Loucy (cell line): ENCODE results near the gene MARCHF11.

Experiments used
- H2AFZ ChIP-seq: fragments of 200-600 bp; sonication (generic); 2 replicates; pipeline ENCODE4 v1.6.0; 2016; ENCODE audit warnings: antibody characterized with exemption, mild to moderate bottlenecking, low read length, moderate library complexity
- H3F3A ChIP-seq: fragments of 200-600 bp; 2 replicates; pipeline ENCODE4 v1.6.0; 2016; ENCODE audit warnings: antibody characterized with exemption, low read depth, mild to moderate bottlenecking
- H3K27me3 ChIP-seq: fragments of 200-600 bp; sonication (generic); 2 replicates; pipeline ENCODE4 v1.6.1; 2014; ENCODE audit warnings: low read length, mild to moderate bottlenecking; ENCODE audit not compliant: insufficient read depth, poor library complexity, severe bottlenecking
- H3K36me3 ChIP-seq: fragments of 200-600 bp; sonication (generic); 2 replicates; pipeline ENCODE4 v1.6.1; 2016; ENCODE audit warnings: low read length; ENCODE audit not compliant: insufficient read depth
- H3K4me1 ChIP-seq: fragments of 200-600 bp; sonication (generic); 2 replicates; pipeline ENCODE4 v1.5.1; 2014; ENCODE audit warnings: low read length, mild to moderate bottlenecking; ENCODE audit not compliant: insufficient read depth, poor library complexity, severe bottlenecking
- H3K4me2 ChIP-seq: fragments of 200-600 bp; sonication (generic); 2 replicates; pipeline ENCODE4 v1.6.0; 2014; ENCODE audit warnings: antibody characterized with exemption, low read length, low read depth, mild to moderate bottlenecking; ENCODE audit not compliant: poor library complexity, severe bottlenecking
- H3K4me3 ChIP-seq: fragments of 200-600 bp; sonication (generic); 2 replicates; pipeline ENCODE4 v1.5.1; 2014; ENCODE audit warnings: low read length, mild to moderate bottlenecking, mixed read lengths; ENCODE audit not compliant: poor library complexity, severe bottlenecking
- H3K79me2 ChIP-seq: fragments of 200-600 bp; sonication (generic); 2 replicates; pipeline ENCODE4 v1.6.1; 2014; ENCODE audit warnings: low read length; ENCODE audit not compliant: insufficient read depth
- H3K9ac ChIP-seq: fragments of 200-600 bp; sonication (generic); 2 replicates; pipeline ENCODE4 v1.6.0; 2014; ENCODE audit warnings: mild to moderate bottlenecking, low read depth, low read length, moderate library complexity; ENCODE audit not compliant: poor library complexity, severe bottlenecking
- H3K9me2 ChIP-seq: fragments of 200-600 bp; sonication (generic); replicated peaks from 2 replicates; pipeline ENCODE4 v1.6.1; 2016; ENCODE audit warnings: low read depth, low read length, mixed read lengths
- H3K9me3 ChIP-seq: fragments of 200-600 bp; sonication (generic); 2 replicates; pipeline ENCODE4 v1.6.1; 2014; ENCODE audit warnings: mild to moderate bottlenecking, antibody characterized with exemption, low read length, low read depth; ENCODE audit not compliant: insufficient read depth
- H4K20me1 ChIP-seq: fragments of 200-600 bp; sonication (generic); 2 replicates; pipeline ENCODE4 v1.6.0; 2014; ENCODE audit warnings: antibody characterized with exemption, low read length, mild to moderate bottlenecking; ENCODE audit not compliant: insufficient read depth, poor library complexity, severe bottlenecking
- EZH2phosphoT487 ChIP-seq: fragments of 200-600 bp; IDR thresholded peaks from 2 replicates; pipeline ENCODE4 v1.6.1; 2018; ENCODE audit warnings: antibody characterized with exemption, mild to moderate bottlenecking, moderate library complexity, borderline replicate concordance
- TF ChIP-seq, protein P1 (sequence below): fragments of 200-600 bp; sonication (generic); conservative IDR thresholded peaks from 2 replicates; pipeline ENCODE4 v1.5.1; 2014; ENCODE audit warnings: mild to moderate bottlenecking, antibody characterized with exemption, low read length

MARCHF11 gene

DNA sequence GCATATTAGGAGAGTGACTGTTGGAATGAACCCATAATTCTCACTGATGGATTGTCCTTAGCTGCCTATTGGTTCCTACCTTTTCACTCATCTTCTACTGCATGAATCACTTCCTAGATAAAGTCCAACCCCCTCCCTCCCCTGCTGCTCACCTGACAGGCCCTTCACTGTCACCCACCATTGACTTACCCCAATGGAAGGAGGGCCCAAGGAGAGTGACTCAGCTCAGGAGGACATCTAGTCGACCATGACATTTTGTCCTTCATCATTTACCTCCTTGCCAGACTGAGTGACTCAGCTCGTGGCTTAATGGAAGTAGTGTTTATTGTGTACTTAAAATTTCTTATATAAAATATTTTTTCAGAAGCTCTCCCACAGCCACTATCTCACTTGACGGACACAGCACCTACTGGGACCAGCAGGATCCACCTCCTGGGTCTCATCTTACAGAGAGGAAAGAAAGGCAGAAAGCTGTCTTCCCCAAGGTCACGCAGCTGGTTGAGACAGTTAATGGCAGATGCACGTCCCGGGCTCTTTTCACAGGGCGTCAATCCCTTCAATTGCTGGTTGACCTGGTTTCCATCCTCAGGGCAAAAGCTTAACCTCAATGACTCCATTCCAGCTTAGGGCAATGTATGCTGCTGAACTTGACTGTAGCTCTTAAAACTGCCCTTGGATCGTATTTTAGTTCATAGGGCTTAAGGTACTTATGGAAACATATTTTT, 142.3 kb downstream of the MARCHF11 start:
- Histone ChIP-seq H3F3A (no peaks in the 10 kb centered on the region), H3K9me3 (no peaks in the 10 kb centered on the region; the same call in 1 of the 2 replicates), H3K27me3 (no peaks in the 10 kb centered on the region), H2AFZ (no peak overlapping the region), H3K4me3 (no peak overlapping the region), H3K79me2 (no peaks in the 10 kb centered on the region), H3K4me2 (no peak overlapping the region), H3K9ac (no peak overlapping the region), H3K4me1 (no peaks in the 10 kb centered on the region), H3K9me2 (no peaks in the 10 kb centered on the region), H3K36me3 (no peaks in the 10 kb centered on the region), H4K20me1 (no peaks in the 10 kb centered on the region)
- TF ChIP-seq EZH2phosphoT487 = no peak
- TF ChIP-seq, protein P1, sequence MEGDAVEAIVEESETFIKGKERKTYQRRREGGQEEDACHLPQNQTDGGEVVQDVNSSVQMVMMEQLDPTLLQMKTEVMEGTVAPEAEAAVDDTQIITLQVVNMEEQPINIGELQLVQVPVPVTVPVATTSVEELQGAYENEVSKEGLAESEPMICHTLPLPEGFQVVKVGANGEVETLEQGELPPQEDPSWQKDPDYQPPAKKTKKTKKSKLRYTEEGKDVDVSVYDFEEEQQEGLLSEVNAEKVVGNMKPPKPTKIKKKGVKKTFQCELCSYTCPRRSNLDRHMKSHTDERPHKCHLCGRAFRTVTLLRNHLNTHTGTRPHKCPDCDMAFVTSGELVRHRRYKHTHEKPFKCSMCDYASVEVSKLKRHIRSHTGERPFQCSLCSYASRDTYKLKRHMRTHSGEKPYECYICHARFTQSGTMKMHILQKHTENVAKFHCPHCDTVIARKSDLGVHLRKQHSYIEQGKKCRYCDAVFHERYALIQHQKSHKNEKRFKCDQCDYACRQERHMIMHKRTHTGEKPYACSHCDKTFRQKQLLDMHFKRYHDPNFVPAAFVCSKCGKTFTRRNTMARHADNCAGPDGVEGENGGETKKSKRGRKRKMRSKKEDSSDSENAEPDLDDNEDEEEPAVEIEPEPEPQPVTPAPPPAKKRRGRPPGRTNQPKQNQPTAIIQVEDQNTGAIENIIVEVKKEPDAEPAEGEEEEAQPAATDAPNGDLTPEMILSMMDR = no peak

GRCh38 chr5:16034319-16035001, 145.1 kb downstream of the MARCHF11 start:
- TF ChIP-seq EZH2phosphoT487 = no peak
- TF ChIP-seq, protein P1 = no peak

DNA sequence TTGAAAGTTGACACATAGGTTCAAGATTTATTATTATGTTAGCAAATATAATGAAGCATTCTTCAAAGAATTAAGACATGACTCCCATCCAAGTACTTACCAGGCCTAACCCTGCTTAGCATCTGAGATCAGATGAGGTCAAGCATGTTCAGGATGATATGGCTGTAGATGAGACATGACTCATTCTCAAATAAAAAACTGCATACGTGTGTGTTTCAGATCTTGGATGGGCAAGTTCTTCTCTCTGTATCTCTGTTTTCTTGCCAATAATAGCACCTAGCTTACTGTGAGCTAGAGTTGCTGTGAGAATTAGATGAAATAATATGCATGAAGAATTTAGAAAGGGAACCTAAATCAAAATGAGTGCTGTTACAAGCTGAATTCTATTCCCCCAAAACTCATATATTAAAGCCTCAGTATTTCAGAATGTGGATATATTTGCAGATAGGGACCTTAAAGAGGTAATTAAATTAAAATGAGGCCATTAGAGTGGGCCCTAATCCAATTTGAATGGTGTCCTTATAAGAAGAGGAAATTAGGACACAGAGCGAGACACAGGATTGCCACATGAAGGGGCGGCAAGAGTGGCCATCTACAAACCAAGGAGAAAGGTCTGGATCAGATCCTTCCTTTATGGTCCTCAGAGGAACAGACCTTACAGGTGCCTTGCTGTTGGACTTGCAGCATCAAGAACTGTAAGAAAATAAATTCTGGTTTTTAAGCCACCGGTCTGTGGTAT, 146.2 kb downstream of the MARCHF11 start:
- H3K4me1 ChIP-seq = no peaks in the 10 kb centered on the region
- H3K79me2 ChIP-seq = no peaks in the 10 kb centered on the region
- no peak overlapping the region for H2AFZ ChIP-seq
- H3K9me3 ChIP-seq = no peaks in the 10 kb centered on the region; the same call in 1 of the 2 replicates
- no peak overlapping the region for H3K9ac ChIP-seq
- H4K20me1 ChIP-seq = no peaks in the 10 kb centered on the region
- H3K4me3 ChIP-seq = no peak overlapping the region
- H3K9me2 ChIP-seq = no peaks in the 10 kb centered on the region
- H3K36me3 ChIP-seq = no peaks in the 10 kb centered on the region
- H3F3A ChIP-seq = no peaks in the 10 kb centered on the region
- TF ChIP-seq EZH2phosphoT487 = no peak
- TF ChIP-seq, protein P1 = no peak
- H3K4me2 ChIP-seq = no peak overlapping the region
- no peaks in the 10 kb centered on the region for H3K27me3 ChIP-seq

More at GRCh38 chr5:16034319-16035001, 145.1 kb downstream of the MARCHF11 start:
- no peaks in the 10 kb centered on the region for H4K20me1 ChIP-seq
- no peaks in the 10 kb centered on the region for H3K9me2 ChIP-seq
- H3K9ac ChIP-seq = no peak overlapping the region
- H2AFZ ChIP-seq = no peak overlapping the region
- H3K79me2 ChIP-seq = no peaks in the 10 kb centered on the region
- H3K36me3 ChIP-seq = no peaks in the 10 kb centered on the region
- no peak overlapping the region for H3K4me3 ChIP-seq
- H3K9me3 ChIP-seq = no peaks in the 10 kb centered on the region; the same call in 1 of the 2 replicates
- H3K27me3 ChIP-seq = no peaks in the 10 kb centered on the region
- H3K4me1 ChIP-seq = no peaks in the 10 kb centered on the region
- H3K4me2 ChIP-seq = no peak overlapping the region
- no peaks in the 10 kb centered on the region for H3F3A ChIP-seq
